Endothelial cell of umbilical vein (primary cell): ENCODE data around the gene IFNA5. TPM values are rescaled to one million over a fixed set of nuclear protein-coding genes. Genes with fewer than 3 reads are reported as not detected.

ENCODE experiments used
- BruUV-seq: library from RNA; stranded (reverse); fragments of 400-500 nt; replicated peaks from 2 replicates; lab custom pipeline; 2021; lab: Mats Ljungman, UMichigan
- CTCF ChIA-PET: fragments of 300-600, 350-600 bp; sonication (Branson Sonifier 250); formaldehyde crosslinking; loops from one replicate; lab custom pipeline; 2021; ENCODE audit warnings: antibody characterized with exemption, inconsistent platforms; lab: Charles Lee
- POLR2A ChIA-PET: fragments of 300-600, 350-600 bp; sonication (Branson Sonifier 250); formaldehyde crosslinking; loops from one replicate; lab custom pipeline; 2021; ENCODE audit warnings: antibody characterized with exemption, inconsistent platforms; lab: Charles Lee
- DNase-seq: peaks from one replicate; pipeline ENCODE4 v3.0.0-alpha.2; 2011; ENCODE audit warnings: low read depth, low spot score
- FAIRE-seq: peaks from 2 replicates; lab custom pipeline; 2011; peaks lifted over from hg19 to GRCh38; lab: Jason Lieb, UNC
- H2AFZ ChIP-seq: 2 replicates; pipeline ENCODE4 v1.6.0; 2012; ENCODE audit warnings: low read depth, low read length, control low read depth, inconsistent platforms
- H3K27ac ChIP-seq: 2 replicates; pipeline ENCODE4 v1.5.1; 2011; ENCODE audit warnings: low read depth, mild to moderate bottlenecking, control low read depth, low read length, moderate library complexity; ENCODE audit not compliant: insufficient read depth
- H3K27me3 ChIP-seq, 2 experiments: 2 replicates each; pipeline versions ENCODE4 v1.6.0 to v1.6.1; 2011; ENCODE audit warnings: low read length in 2 of 2, mixed read lengths in 1 of 2; ENCODE audit not compliant: control insufficient read depth in 2 of 2, insufficient read depth in 2 of 2
- H3K36me3 ChIP-seq, 2 experiments: 2 replicates in 1 of 2; 3 replicates in 1 of 2; pipeline ENCODE4 v1.5.1; 2011; ENCODE audit warnings: low read length in 2 of 2, mild to moderate bottlenecking in 1 of 2, moderate library complexity in 1 of 2; ENCODE audit not compliant: control insufficient read depth in 2 of 2, insufficient read depth in 2 of 2; ENCODE audit errors: extremely low read depth in 1 of 2
- H3K4me1 ChIP-seq: 3 replicates; pipeline ENCODE4 v1.5.1; 2011; ENCODE audit warnings: mild to moderate bottlenecking, low read length; ENCODE audit not compliant: control insufficient read depth, insufficient read depth; ENCODE audit errors: extremely low read depth
- H3K4me2 ChIP-seq: 2 replicates; pipeline ENCODE4 v1.6.1; 2011; ENCODE audit warnings: low read length, control low read depth, mixed read lengths; ENCODE audit not compliant: insufficient read depth
- H3K4me3 ChIP-seq, 3 experiments: fragments of 200-600 bp in 1 of 3; sonication (generic), shearing (Covaris generic) in 1 of 3; replicated peaks in 1 of 3; 2 replicates each; pipeline ENCODE4 v1.5.1; 2011 to 2016; ENCODE audit warnings: control low read depth in 3 of 3, low read length in 3 of 3, mild to moderate bottlenecking in 2 of 3, inconsistent platforms in 1 of 3, low read depth in 1 of 3, moderate library complexity in 1 of 3; ENCODE audit not compliant: insufficient read depth in 1 of 3
- H3K79me2 ChIP-seq: 2 replicates; pipeline ENCODE4 v1.6.0; 2012; ENCODE audit warnings: low read length, inconsistent platforms; ENCODE audit not compliant: control insufficient read depth, insufficient read depth
- H3K9ac ChIP-seq: replicated peaks from 2 replicates; pipeline ENCODE3; 2011; ENCODE audit warnings: low read length, control low read depth; ENCODE audit not compliant: insufficient read depth; ENCODE audit errors: extremely low read depth
- H3K9me1 ChIP-seq: replicated peaks from 3 replicates; pipeline ENCODE4 v1.6.0; 2011; ENCODE audit warnings: mild to moderate bottlenecking, low read length; ENCODE audit not compliant: control insufficient read depth, insufficient read depth; ENCODE audit errors: extremely low read depth
- H3K9me3 ChIP-seq: replicated peaks from 2 replicates; pipeline ENCODE4 v1.5.1; 2012; ENCODE audit warnings: low read length, inconsistent platforms; ENCODE audit not compliant: control insufficient read depth, insufficient read depth
- H4K20me1 ChIP-seq: replicated peaks from 2 replicates; pipeline ENCODE3; 2011; ENCODE audit warnings: mild to moderate bottlenecking, low read length; ENCODE audit not compliant: control insufficient read depth, insufficient read depth; ENCODE audit errors: extremely low read depth
- EZH2 ChIP-seq: IDR thresholded peaks from 2 replicates; pipeline ENCODE4 v1.6.1; 2012; ENCODE audit warnings: borderline replicate concordance, low read depth, mild to moderate bottlenecking, moderate library complexity, low read length, inconsistent platforms; ENCODE audit not compliant: severe bottlenecking
- FOS ChIP-seq: IDR thresholded peaks from 2 replicates; pipeline ENCODE4 v1.6.1; 2011; ENCODE audit warnings: mild to moderate bottlenecking, low read length, moderate library complexity, borderline replicate concordance; ENCODE audit not compliant: insufficient read depth
- GATA2 ChIP-seq: IDR thresholded peaks from 2 replicates; pipeline ENCODE4 v1.7.0; 2011; ENCODE audit warnings: low read depth, mild to moderate bottlenecking, moderate library complexity, mixed read lengths, low read length; ENCODE audit not compliant: insufficient read length, insufficient read depth
- JUN ChIP-seq: IDR thresholded peaks from 2 replicates; pipeline ENCODE4 v1.6.1; 2011; ENCODE audit warnings: borderline replicate concordance, low read depth; ENCODE audit not compliant: insufficient read length, insufficient read depth
- MYC ChIP-seq: IDR thresholded peaks from one replicate; pipeline ENCODE4 v1.6.1; 2011; ENCODE audit warnings: mild to moderate bottlenecking, low read depth, low read length
- POLR2A ChIP-seq: IDR thresholded peaks from 2 replicates; pipeline ENCODE4 v1.6.1; 2012; ENCODE audit warnings: low read depth, mild to moderate bottlenecking, control low read depth, low read length
- POLR2AphosphoS5 ChIP-seq: IDR thresholded peaks from 2 replicates; pipeline ENCODE4 v1.6.1; 2012; ENCODE audit warnings: low read depth, mild to moderate bottlenecking, control low read depth, low read length, moderate library complexity; ENCODE audit not compliant: insufficient read depth
- dilution Hi-C: fragments of 300-500 bp; cut with MboI; formaldehyde crosslinking; loops from one replicate; pipeline ENCODE4 v1.15.0; 2019; ENCODE audit warnings: low sequenced_read_pairs; ENCODE audit not compliant: extremely low pct_ligation_motif_present
- intact Hi-C: fragments of 100-400 bp; cut with micrococcal nuclease; formaldehyde crosslinking; loops from one replicate; pipeline ENCODE4 v1.10.0; 2022
- polyA plus RNA-seq, 4 experiments: library from polyadenylated mRNA; depleted of rRNA in 3 of 4; stranded (reverse) in 3 of 4; unstranded in 1 of 4; fragments of >200 nt; gene quantifications; 2 replicates each; pipeline versions ENCODE4 v1.2.1 to v1.2.3, GENCODE V29; 2011 to 2012; ENCODE audit warnings: missing spikeins in 1 of 4
- total RNA-seq: library from RNA; stranded (reverse); gene quantifications from 2 replicates; pipeline ENCODE4 v1.2.3, GENCODE V29; 2021
- TF ChIP-seq, protein P1 (sequence below), 2 donors: IDR thresholded peaks; 1 replicate in 1 of 2; 2 replicates in 1 of 2; pipeline ENCODE4 v1.5.1; 2011; ENCODE audit warnings: low read length in 2 of 2, mild to moderate bottlenecking in 2 of 2, moderate library complexity in 2 of 2, control low read depth in 1 of 2, inconsistent platforms in 1 of 2, low read depth in 1 of 2; ENCODE audit not compliant: insufficient read depth in 1 of 2; ENCODE audit errors: extremely low read depth in 1 of 2
- TF ChIP-seq, protein P2 (sequence below): IDR thresholded peaks from 2 replicates; pipeline ENCODE4 v1.6.1; 2011; ENCODE audit not compliant: insufficient read depth, insufficient read length

IFNA5 gene
- total and polyA plus RNA-seq, 2 donors (not counting 3 experiments of a cell fraction or from before 2014, with no cell fraction given), result not detected

DNA sequence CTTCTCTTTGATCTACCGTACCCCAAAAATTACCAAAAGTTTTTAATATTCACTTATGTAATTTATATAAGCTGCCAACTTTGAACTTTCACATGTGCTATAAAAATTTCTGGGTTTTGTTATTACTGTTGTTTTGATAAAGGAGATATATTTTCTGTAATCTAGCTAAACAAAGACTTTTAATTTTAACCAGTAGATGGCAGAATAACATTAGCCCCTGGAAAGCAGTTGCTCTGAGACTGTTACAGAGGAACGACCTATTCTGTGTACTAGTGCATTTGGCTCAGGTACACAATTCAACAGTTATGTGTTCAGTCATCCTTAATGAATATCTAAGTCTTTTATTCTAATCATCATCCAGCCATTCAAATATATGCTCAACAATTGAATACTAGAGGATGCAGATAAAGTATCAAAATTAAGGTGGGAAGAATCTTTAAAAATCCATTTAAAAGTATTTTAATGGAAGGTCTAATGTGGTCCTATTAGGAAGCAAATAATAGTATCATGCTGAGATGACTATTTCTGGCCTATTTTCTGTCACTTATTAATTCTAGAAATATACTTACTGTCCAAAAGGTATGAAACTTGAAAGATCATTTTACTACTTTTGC is 21.5 kb upstream of the IFNA5 start:
- dilution Hi-C loops (no loop called here), intact Hi-C loops (loop anchor here (1.0 kb wide), 2 partner anchors 70 to 463 kb away; no protein-coding TSS in a partner anchor)
- BruUV-seq, result no TSS peak
- peaks cover 49% of the 10 kb centered on the region for H3K79me2 ChIP-seq
- H4K20me1 ChIP-seq, result peaks cover 18% of the 10 kb centered on the region
- H3K36me3 ChIP-seq, result peaks cover 2 to 13% of the 10 kb centered on the region in 2 experiments
- no peaks in the 10 kb centered on the region for H3K27me3 ChIP-seq
- H3K9me1 ChIP-seq, result no peaks in the 10 kb centered on the region
- no peak overlapping the region for H3K27ac ChIP-seq
- FAIRE-seq (peak; percentile 59), DNase-seq (peak; percentile 54)
- CTCF ChIA-PET, result interaction anchor here (0.6 to 3.1 kb wide), 46 partner anchors 8 to 476 kb away, joined by 3 to 105 read pairs (median 4); partner anchors contain the start of genes IFNA6 and KLHL9
- no peak overlapping the region for H3K9ac ChIP-seq
- H3K9me3 ChIP-seq, result no peaks in the 10 kb centered on the region
- H2AFZ ChIP-seq, result no peak overlapping the region
- POLR2A ChIA-PET, result interaction anchor here (0.6 to 0.9 kb wide), 3 partner anchors 9 to 1154 kb away, joined by 3 to 7 read pairs (median 6); partner anchors contain the start of gene KLHL9
- no peak overlapping the region for H3K4me3 ChIP-seq
- H3K4me1 ChIP-seq, result peaks cover 15% of the 10 kb centered on the region
- H3K4me2 ChIP-seq, result no peak overlapping the region
- no peak for TF ChIP-seq POLR2AphosphoS5
- TF ChIP-seq, protein P1, sequence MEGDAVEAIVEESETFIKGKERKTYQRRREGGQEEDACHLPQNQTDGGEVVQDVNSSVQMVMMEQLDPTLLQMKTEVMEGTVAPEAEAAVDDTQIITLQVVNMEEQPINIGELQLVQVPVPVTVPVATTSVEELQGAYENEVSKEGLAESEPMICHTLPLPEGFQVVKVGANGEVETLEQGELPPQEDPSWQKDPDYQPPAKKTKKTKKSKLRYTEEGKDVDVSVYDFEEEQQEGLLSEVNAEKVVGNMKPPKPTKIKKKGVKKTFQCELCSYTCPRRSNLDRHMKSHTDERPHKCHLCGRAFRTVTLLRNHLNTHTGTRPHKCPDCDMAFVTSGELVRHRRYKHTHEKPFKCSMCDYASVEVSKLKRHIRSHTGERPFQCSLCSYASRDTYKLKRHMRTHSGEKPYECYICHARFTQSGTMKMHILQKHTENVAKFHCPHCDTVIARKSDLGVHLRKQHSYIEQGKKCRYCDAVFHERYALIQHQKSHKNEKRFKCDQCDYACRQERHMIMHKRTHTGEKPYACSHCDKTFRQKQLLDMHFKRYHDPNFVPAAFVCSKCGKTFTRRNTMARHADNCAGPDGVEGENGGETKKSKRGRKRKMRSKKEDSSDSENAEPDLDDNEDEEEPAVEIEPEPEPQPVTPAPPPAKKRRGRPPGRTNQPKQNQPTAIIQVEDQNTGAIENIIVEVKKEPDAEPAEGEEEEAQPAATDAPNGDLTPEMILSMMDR (IDR thresholded peaks at IDR 0.05; ENCODE audit: extremely low read depth in 1 of 2, insufficient read depth in 1 of 2, low read depth in 1 of 2, low read length in 2 of 2), result peak; percentile 33 to 46
- no peak for TF ChIP-seq JUN

DNA sequence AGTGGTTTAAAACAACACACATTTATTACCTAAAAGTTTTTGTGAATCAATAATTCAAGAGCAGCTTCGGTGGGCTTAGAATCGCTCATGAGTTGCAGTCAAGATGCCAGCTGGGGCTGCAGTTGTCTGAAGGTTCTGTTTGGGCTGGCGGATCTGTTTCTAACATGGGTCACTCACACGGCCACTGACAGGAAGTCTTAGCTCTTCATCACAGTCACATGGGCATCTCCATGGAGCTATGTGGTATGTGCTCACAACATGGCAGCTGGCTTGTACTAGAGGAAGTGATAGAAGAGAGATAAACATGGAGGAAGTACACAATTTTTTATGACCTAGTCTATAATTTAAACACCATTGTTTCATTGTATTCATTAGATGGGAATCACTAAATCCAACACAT is 18.9 kb upstream of the IFNA5 start:
- ChIA-PET CTCF (interaction anchor here (0.8 to 3.3 kb wide), 8 partner anchors 11 to 142 kb away, joined by 3 to 23 read pairs (median 4); partner anchors contain the start of gene KLHL9), POLR2A (no interaction called here)
- Histone ChIP-seq H3K9me1 (no peaks in the 10 kb centered on the region), H3K9ac (no peak overlapping the region), H3K27me3 (no peaks in the 10 kb centered on the region), H4K20me1 (peaks cover 11% of the 10 kb centered on the region), H3K4me3 (no peak overlapping the region), H3K36me3 (peaks cover 2 to 9% of the 10 kb centered on the region in 2 experiments), H3K79me2 (peaks cover 25% of the 10 kb centered on the region), H2AFZ (no peak overlapping the region), H3K27ac (no peak overlapping the region), H3K9me3 (no peaks in the 10 kb centered on the region), H3K4me2 (no peak overlapping the region), H3K4me1 (peaks cover 17% of the 10 kb centered on the region)
- BruUV-seq, result no TSS peak
- intact Hi-C loops (no loop called here), dilution Hi-C loops (no loop called here)
- peak; percentile 41 for DNase-seq
- TF ChIP-seq GATA2 (no peak), POLR2A (no peak), FOS (no peak), MYC (no peak), POLR2AphosphoS5 (no peak), JUN (no peak), EZH2 (no peak)
- TF ChIP-seq, protein P1 (IDR thresholded peaks at IDR 0.05; ENCODE audit: extremely low read depth in 1 of 2, insufficient read depth in 1 of 2, low read depth in 1 of 2, low read length in 2 of 2), result no peak
- TF ChIP-seq, protein P2, sequence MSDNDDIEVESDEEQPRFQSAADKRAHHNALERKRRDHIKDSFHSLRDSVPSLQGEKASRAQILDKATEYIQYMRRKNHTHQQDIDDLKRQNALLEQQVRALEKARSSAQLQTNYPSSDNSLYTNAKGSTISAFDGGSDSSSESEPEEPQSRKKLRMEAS, result no peak
- no peak for FAIRE-seq
